ENCODE measurements around the gene CHMP6.

- TF ChIP-seq CTCF (IDR thresholded peaks at IDR 0.05): no peak
- no peak for TF ChIP-seq POLR2A (IDR thresholded peaks at IDR 0.05)
These were observed 8.6 kb downstream of the CHMP6 start for GRCh38 chr17:81000334-81000630.

All from esophagus squamous epithelium (tissue), 4 donors.